Occipital lobe (tissue), 2 donors: ENCODE results near the gene TRABD2B. TPM values are rescaled to one million over a fixed set of nuclear protein-coding genes. Genes with fewer than 3 reads are reported as not detected.

Experiments used
- DNase-seq: peaks from one replicate; lab custom pipeline; 2025; lab: John Stamatoyannopoulos, UW
- total RNA-seq: library from RNA; depleted of rRNA; stranded (reverse); fragments of >200 nt; gene quantifications from one replicate; pipeline ENCODE4 v1.2.3, GENCODE V29; 2014

Gene TRABD2B
- total RNA-seq, 1 donor from 2014 or later, result under 0.01 TPM

- no peak for DNase-seq
Measured at GRCh38 chr1:47759251-47759935, 237.8 kb downstream of the TRABD2B start.

- no peak for DNase-seq
Measured at GRCh38 chr1:47758341-47759250, 238.6 kb downstream of the TRABD2B start.

GRCh38 chr1:47757226-47757975 lies 239.8 kb downstream of the TRABD2B start:
- no peak for DNase-seq

GRCh38 chr1:47756411-47756810 lies 240.8 kb downstream of the TRABD2B start:
- no peak for DNase-seq

- no peak for DNase-seq
Measured at GRCh38 chr1:47756006-47756405, 241.2 kb downstream of the TRABD2B start.

- DNase-seq, result no peak
Measured at GRCh38 chr1:47755101-47755990, 241.8 kb downstream of the TRABD2B start.

GRCh38 chr1:47754221-47754620 lies 243.0 kb downstream of the TRABD2B start:
- no peak for DNase-seq

GRCh38 chr1:47753808-47754207 lies 243.4 kb downstream of the TRABD2B start:
- no peak for DNase-seq

GRCh38 chr1:47752559-47752958 lies 244.6 kb downstream of the TRABD2B start:
- DNase-seq, result no peak

- no peak for DNase-seq
Measured at GRCh38 chr1:47751996-47752451, 245.2 kb downstream of the TRABD2B start.

- DNase-seq, result no peak
Measured at GRCh38 chr1:47751193-47751592, 246.0 kb downstream of the TRABD2B start.

GRCh38 chr1:47745715-47746609 lies 251.2 kb downstream of the TRABD2B start:
- DNase-seq, result no peak

GRCh38 chr1:47742890-47743760 lies 254.1 kb downstream of the TRABD2B start:
- DNase-seq, result no peak

- DNase-seq, result no peak
Measured at GRCh38 chr1:47738560-47739182, 258.5 kb downstream of the TRABD2B start.

- no peak for DNase-seq
Measured at GRCh38 chr1:47732489-47732888, 264.7 kb downstream of the TRABD2B start.

GRCh38 chr1:47731730-47732129 lies 265.5 kb downstream of the TRABD2B start:
- no peak for DNase-seq

GRCh38 chr1:47729685-47730084 lies 267.5 kb downstream of the TRABD2B start:
- no peak for DNase-seq

GRCh38 chr1:47727697-47728085 lies 269.5 kb downstream of the TRABD2B start:
- no peak for DNase-seq
